ENCODE measurements around the gene ROR2.

Gene ROR2

DNA sequence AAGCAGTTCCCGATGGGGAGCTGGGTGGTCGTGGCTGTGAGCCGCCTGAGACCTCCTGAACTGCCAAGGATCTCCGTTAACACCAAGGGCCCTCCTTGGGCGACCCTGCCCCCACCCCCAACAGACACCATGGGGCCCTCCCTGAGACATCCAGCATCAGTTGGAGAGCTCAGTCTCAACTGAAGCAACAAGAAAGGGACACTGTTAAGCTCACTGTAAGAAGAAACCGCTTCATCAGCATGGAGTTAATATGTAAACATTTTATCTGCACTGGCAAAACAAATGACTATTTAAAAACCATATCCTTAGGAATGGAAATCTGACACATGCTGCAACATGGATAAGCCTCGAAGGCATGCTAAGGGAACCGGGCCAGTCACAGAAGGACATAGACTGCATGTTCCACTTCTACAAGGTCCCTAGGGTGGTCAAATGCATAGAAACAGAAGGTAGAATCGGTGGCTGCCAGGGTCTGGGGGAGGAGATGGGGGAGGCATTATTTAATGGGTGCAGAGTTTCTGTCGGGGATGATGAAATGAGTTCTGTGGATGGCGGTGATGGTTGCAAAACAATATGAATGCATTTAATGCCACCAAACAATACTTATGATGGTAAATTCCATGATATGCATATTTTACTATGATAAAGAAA, 47.4 kb downstream of the ROR2 start:
- no peak overlapping the region for H4K5ac ChIP-seq (ENCODE audit: low read length)
- H3K4me2 ChIP-seq (ENCODE audit: low read length) = no peak overlapping the region
- H3K23ac ChIP-seq (ENCODE audit: low read length) = no peak overlapping the region
- peak overlapping the region; percentile 45 for H3K56ac ChIP-seq (ENCODE audit: low read length)
- no peak overlapping the region for H3K4me3 ChIP-seq (ENCODE audit: low read length)
- DNase-seq = no peak
- H3K27ac ChIP-seq (ENCODE audit: low read depth, low read length) = peak overlapping the region; percentile 38
- peaks cover 27% of the 10 kb centered on the region for H3K79me1 ChIP-seq (ENCODE audit: low read length)
- H4K8ac ChIP-seq (ENCODE audit: low read depth, low read length) = no peak overlapping the region
- no peak overlapping the region for H2AK5ac ChIP-seq (ENCODE audit: low read length)
- no peaks in the 10 kb centered on the region for H3K36me3 ChIP-seq (ENCODE audit: control insufficient read depth, insufficient read depth, low read length)
- H2BK5ac ChIP-seq (ENCODE audit: low read length) = peak overlapping the region; percentile 58
- H3K4me1 ChIP-seq (ENCODE audit: control insufficient read depth, low read depth, low read length) = peaks cover 58% of the 10 kb centered on the region
- no peak overlapping the region for H2BK120ac ChIP-seq (ENCODE audit: low read depth, low read length)
- peaks cover 64% of the 10 kb centered on the region for H3K79me2 ChIP-seq (ENCODE audit: control insufficient read depth, insufficient read depth, low read length)
- H3K18ac ChIP-seq (ENCODE audit: low read length) = no peak overlapping the region
- H3K4ac ChIP-seq (ENCODE audit: low read depth, low read length) = no peak overlapping the region
- no peak overlapping the region for H2BK15ac ChIP-seq (replicated peaks; ENCODE audit: low read depth)
- peak overlapping the region; percentile 11 for H3K9ac ChIP-seq (ENCODE audit: low read length)
- H3K27me3 ChIP-seq (ENCODE audit: insufficient read depth, low read length, poor library complexity) = no peaks in the 10 kb centered on the region
- WGBS (ENCODE audit: extremely low coverage, insufficient coverage, low lambda C conversion rate) = no CpG with 5 or more reads among the region's 11 CpGs

DNA sequence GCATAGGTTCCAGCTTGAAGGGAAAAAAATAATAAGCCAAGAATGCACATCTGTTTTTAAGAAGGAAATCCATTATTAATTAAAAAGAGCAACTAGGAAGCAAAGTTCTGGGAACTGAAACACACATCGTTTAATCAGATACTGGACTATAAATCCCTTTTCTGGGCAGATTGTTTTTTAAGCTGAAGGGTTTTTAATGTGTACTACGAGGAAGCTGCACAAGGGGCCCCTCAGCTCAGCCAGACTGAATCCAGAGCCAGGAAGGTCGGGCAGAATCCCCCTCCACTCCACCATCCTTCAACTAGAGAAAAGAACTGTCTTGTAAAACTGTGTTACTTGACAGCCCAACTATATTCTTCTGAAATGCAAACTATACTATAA, 49.2 kb downstream of the ROR2 start:
- H3K36me3 ChIP-seq (ENCODE audit: control insufficient read depth, insufficient read depth, low read length) = no peaks in the 10 kb centered on the region
- peaks cover 28% of the 10 kb centered on the region for H3K79me1 ChIP-seq (ENCODE audit: low read length)
- no peak overlapping the region for H4K8ac ChIP-seq (ENCODE audit: low read depth, low read length)
- no peak overlapping the region for H4K5ac ChIP-seq (ENCODE audit: low read length)
- H3K4ac ChIP-seq (ENCODE audit: low read depth, low read length) = no peak overlapping the region
- no peak overlapping the region for H3K4me2 ChIP-seq (ENCODE audit: low read length)
- H2BK15ac ChIP-seq (replicated peaks; ENCODE audit: low read depth) = no peak overlapping the region
- H3K27me3 ChIP-seq (ENCODE audit: insufficient read depth, low read length, poor library complexity) = no peaks in the 10 kb centered on the region
- peaks cover 46% of the 10 kb centered on the region for H3K4me1 ChIP-seq (ENCODE audit: control insufficient read depth, low read depth, low read length)
- H3K23ac ChIP-seq (ENCODE audit: low read length) = no peak overlapping the region
- H3K56ac ChIP-seq (ENCODE audit: low read length) = no peak overlapping the region
- no peak overlapping the region for H2AK5ac ChIP-seq (ENCODE audit: low read length)
- H2BK5ac ChIP-seq (ENCODE audit: low read length) = no peak overlapping the region
- DNase-seq = no peak
- peak overlapping the region; percentile 97 for H3K27ac ChIP-seq (ENCODE audit: low read depth, low read length)
- WGBS (ENCODE audit: extremely low coverage, insufficient coverage, low lambda C conversion rate) = no CpG with 5 or more reads among the region's 3 CpGs
- H3K9ac ChIP-seq (ENCODE audit: low read length) = peak overlapping the region; percentile 54
- H3K79me2 ChIP-seq (ENCODE audit: control insufficient read depth, insufficient read depth, low read length) = peaks cover 71% of the 10 kb centered on the region
- no peak overlapping the region for H3K4me3 ChIP-seq (ENCODE audit: low read length)
- H3K18ac ChIP-seq (ENCODE audit: low read length) = no peak overlapping the region
- H2BK120ac ChIP-seq (ENCODE audit: low read depth, low read length) = no peak overlapping the region

- H3K9ac ChIP-seq (ENCODE audit: low read length) = peak overlapping the region; percentile 54
- WGBS (ENCODE audit: extremely low coverage, insufficient coverage, low lambda C conversion rate) = no CpG with 5 or more reads among the region's 32 CpGs
- H3K79me1 ChIP-seq (ENCODE audit: low read length) = peaks cover 26% of the 10 kb centered on the region
- peaks cover 69% of the 10 kb centered on the region for H3K79me2 ChIP-seq (ENCODE audit: control insufficient read depth, insufficient read depth, low read length)
- H4K5ac ChIP-seq (ENCODE audit: low read length) = no peak overlapping the region
- H3K4ac ChIP-seq (ENCODE audit: low read depth, low read length) = peak overlapping the region; percentile 60
- H3K27ac ChIP-seq (ENCODE audit: low read depth, low read length) = peak overlapping the region; percentile 97
- H3K18ac ChIP-seq (ENCODE audit: low read length) = peak overlapping the region; percentile 12
- peak overlapping the region; percentile 91 for H2BK5ac ChIP-seq (ENCODE audit: low read length)
- H2BK15ac ChIP-seq (replicated peaks; ENCODE audit: low read depth) = no peak overlapping the region
- H3K23ac ChIP-seq (ENCODE audit: low read length) = peak overlapping the region; percentile 66
- peak; percentile 89 for DNase-seq
- H3K56ac ChIP-seq (ENCODE audit: low read length) = peak overlapping the region; percentile 84
- no peaks in the 10 kb centered on the region for H3K27me3 ChIP-seq (ENCODE audit: insufficient read depth, low read length, poor library complexity)
- H3K4me3 ChIP-seq (ENCODE audit: low read length) = no peak overlapping the region
- H3K4me2 ChIP-seq (ENCODE audit: low read length) = no peak overlapping the region
- peaks cover 43% of the 10 kb centered on the region for H3K4me1 ChIP-seq (ENCODE audit: control insufficient read depth, low read depth, low read length)
- H2BK120ac ChIP-seq (ENCODE audit: low read depth, low read length) = peak overlapping the region; percentile 5
- H4K8ac ChIP-seq (ENCODE audit: low read depth, low read length) = no peak overlapping the region
- H3K36me3 ChIP-seq (ENCODE audit: control insufficient read depth, insufficient read depth, low read length) = no peaks in the 10 kb centered on the region
- H2AK5ac ChIP-seq (ENCODE audit: low read length) = no peak overlapping the region
These were observed 49.8 kb downstream of the ROR2 start for GRCh38 chr9:91900055-91900796.

- no peak for DNase-seq
- Histone ChIP-seq H3K9ac (ENCODE audit: low read length) (peak overlapping the region; percentile 46), H2BK5ac (ENCODE audit: low read length) (peak overlapping the region; percentile 96), H2AK5ac (ENCODE audit: low read length) (peak overlapping the region; percentile 95), H4K5ac (ENCODE audit: low read length) (peak overlapping the region; percentile 44), H3K4ac (ENCODE audit: low read depth, low read length) (peak overlapping the region; percentile 44), H3K4me1 (ENCODE audit: control insufficient read depth, low read depth, low read length) (peaks cover 40% of the 10 kb centered on the region), H3K4me3 (ENCODE audit: low read length) (no peak overlapping the region), H3K18ac (ENCODE audit: low read length) (peak overlapping the region; percentile 1), H2BK15ac (replicated peaks; ENCODE audit: low read depth) (no peak overlapping the region), H3K36me3 (ENCODE audit: control insufficient read depth, insufficient read depth, low read length) (no peaks in the 10 kb centered on the region), H3K27me3 (ENCODE audit: insufficient read depth, low read length, poor library complexity) (no peaks in the 10 kb centered on the region), H3K56ac (ENCODE audit: low read length) (peak overlapping the region; percentile 85), H3K79me2 (ENCODE audit: control insufficient read depth, insufficient read depth, low read length) (peaks cover 66% of the 10 kb centered on the region), H2BK120ac (ENCODE audit: low read depth, low read length) (no peak overlapping the region), H3K23ac (ENCODE audit: low read length) (no peak overlapping the region), H3K79me1 (ENCODE audit: low read length) (peaks cover 23% of the 10 kb centered on the region), H3K4me2 (ENCODE audit: low read length) (peak overlapping the region; percentile 55), H4K8ac (ENCODE audit: low read depth, low read length) (no peak overlapping the region), H3K27ac (ENCODE audit: low read depth, low read length) (peak overlapping the region; percentile 18)
- WGBS (ENCODE audit: extremely low coverage, insufficient coverage, low lambda C conversion rate) = no CpG with 5 or more reads among the region's 9 CpGs
These were observed 50.4 kb downstream of the ROR2 start for GRCh38 chr9:91899594-91899993.

- Histone ChIP-seq H3K18ac (ENCODE audit: low read length) (peak overlapping the region; percentile 1), H3K23ac (ENCODE audit: low read length) (no peak overlapping the region), H3K9ac (ENCODE audit: low read length) (peak overlapping the region; percentile 46), H3K79me2 (ENCODE audit: control insufficient read depth, insufficient read depth, low read length) (peaks cover 66% of the 10 kb centered on the region), H2BK5ac (ENCODE audit: low read length) (peak overlapping the region; percentile 96), H3K27ac (ENCODE audit: low read depth, low read length) (peak overlapping the region; percentile 18), H3K79me1 (ENCODE audit: low read length) (peaks cover 24% of the 10 kb centered on the region), H2BK15ac (replicated peaks; ENCODE audit: low read depth) (no peak overlapping the region), H4K8ac (ENCODE audit: low read depth, low read length) (no peak overlapping the region), H2BK120ac (ENCODE audit: low read depth, low read length) (no peak overlapping the region), H3K4me1 (ENCODE audit: control insufficient read depth, low read depth, low read length) (peaks cover 39% of the 10 kb centered on the region), H3K4ac (ENCODE audit: low read depth, low read length) (peak overlapping the region; percentile 44), H3K4me2 (ENCODE audit: low read length) (no peak overlapping the region), H3K56ac (ENCODE audit: low read length) (peak overlapping the region; percentile 85), H4K5ac (ENCODE audit: low read length) (no peak overlapping the region), H2AK5ac (ENCODE audit: low read length) (peak overlapping the region; percentile 95), H3K36me3 (ENCODE audit: control insufficient read depth, insufficient read depth, low read length) (no peaks in the 10 kb centered on the region), H3K27me3 (ENCODE audit: insufficient read depth, low read length, poor library complexity) (no peaks in the 10 kb centered on the region), H3K4me3 (ENCODE audit: low read length) (no peak overlapping the region)
- no peak for DNase-seq
- no CpG with 5 or more reads among the region's 2 CpGs for WGBS (ENCODE audit: extremely low coverage, insufficient coverage, low lambda C conversion rate)
These were observed 50.8 kb downstream of the ROR2 start for GRCh38 chr9:91899219-91899563.

Data from mesendoderm (in vitro differentiated cells).